OCI-LY7 (cell line): ENCODE data around the gene ABHD8.

Experiments
- CTCF ChIP-seq: fragments of 200-600 bp; sonication (generic); conservative IDR thresholded peaks from 2 replicates; pipeline ENCODE4 v1.5.1; 2014; ENCODE audit warnings: mild to moderate bottlenecking, antibody characterized with exemption, low read length, moderate library complexity, mixed read lengths
- EZH2phosphoT487 ChIP-seq: fragments of 200-600 bp; sonication (generic); IDR thresholded peaks from 2 replicates; pipeline ENCODE4 v1.6.1; 2018; ENCODE audit warnings: low read depth, borderline replicate concordance, mild to moderate bottlenecking, mixed run types, antibody characterized with exemption, low read length, moderate library complexity, mixed read lengths

- no peak for TF ChIP-seq CTCF
- no peak for TF ChIP-seq EZH2phosphoT487
These were observed 17.6 kb downstream of the ABHD8 start for GRCh38 chr19:17285415-17286135.
